HG03565 (cell line): ENCODE measurements around the gene EPB41L4B.
"Not testable (repeated sequence)": the region's sequence is repeated elsewhere in the genome, so short reads cannot be mapped to it uniquely, and the experiment has no call there.

ENCODE experiments used
- ATAC-seq: cut with Tn5 transposase; IDR thresholded peaks from one replicate; pipeline ENCODE4 v1.9.1; 2021; ENCODE audit warnings: mild to moderate bottlenecking, moderate library complexity; ENCODE audit not compliant: unreplicated experiment

EPB41L4B gene

DNA sequence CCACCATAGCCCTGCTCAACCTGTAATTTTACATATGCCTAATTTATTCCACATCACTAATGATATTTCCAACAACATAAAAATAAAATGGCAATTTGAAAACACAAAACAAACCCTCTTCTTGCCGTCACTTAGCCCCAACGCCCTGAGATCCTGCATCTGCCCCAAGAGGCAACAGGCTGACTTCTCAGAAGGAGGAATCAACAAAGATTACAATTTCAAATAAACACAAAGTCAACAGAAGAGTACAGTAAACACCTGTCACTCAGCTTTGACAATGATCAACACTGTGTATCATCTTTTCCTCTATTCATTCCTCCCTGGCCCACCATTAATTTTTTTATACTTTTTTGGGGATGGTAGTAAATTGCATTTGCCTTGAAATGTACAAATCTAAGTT is 19.8 kb downstream of the EPB41L4B start:
- ATAC-seq, result no peak

DNA sequence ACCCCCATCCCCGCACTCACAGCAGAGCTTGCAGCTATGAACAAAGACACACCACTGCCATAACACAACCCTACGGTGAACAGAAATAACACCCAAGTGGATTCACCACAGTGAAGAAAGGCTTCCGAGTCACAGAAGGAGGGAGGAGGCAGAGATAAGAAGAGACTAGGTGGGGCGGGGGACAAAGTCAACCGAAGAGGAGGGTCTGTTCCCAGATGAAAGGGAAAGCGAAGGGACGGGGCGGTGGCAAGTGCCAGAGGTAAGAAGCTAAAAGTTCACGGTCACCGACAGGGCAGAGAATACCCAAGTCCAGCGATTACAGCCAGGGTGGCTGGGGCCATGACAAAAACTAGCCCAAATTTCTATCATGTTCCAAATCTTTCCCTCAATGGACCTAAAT is 21.0 kb downstream of the EPB41L4B start:
- no peak for ATAC-seq

DNA sequence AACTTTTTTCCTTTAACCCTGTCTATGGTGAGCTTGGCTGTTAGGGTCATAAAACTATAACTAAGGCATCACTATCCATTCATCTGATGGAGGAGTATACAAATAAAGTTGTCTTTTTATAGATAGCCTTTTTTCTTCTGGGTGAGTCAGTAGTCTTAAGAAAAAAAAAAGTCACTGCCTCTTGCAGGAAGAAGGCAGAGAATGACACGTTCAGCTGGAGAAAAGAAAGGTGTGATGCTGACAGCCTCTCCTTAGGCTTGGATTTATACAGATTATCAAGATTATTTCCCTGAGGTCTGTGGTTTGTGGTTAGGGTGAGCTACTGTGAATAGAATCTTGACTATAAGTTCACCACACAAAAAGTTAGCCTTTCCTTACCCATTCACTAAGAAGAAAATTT is 23.0 kb downstream of the EPB41L4B start:
- ATAC-seq, result no peak

- ATAC-seq, result no peak
These were observed 25.4 kb downstream of the EPB41L4B start for GRCh38 chr9:109295221-109296130.

DNA sequence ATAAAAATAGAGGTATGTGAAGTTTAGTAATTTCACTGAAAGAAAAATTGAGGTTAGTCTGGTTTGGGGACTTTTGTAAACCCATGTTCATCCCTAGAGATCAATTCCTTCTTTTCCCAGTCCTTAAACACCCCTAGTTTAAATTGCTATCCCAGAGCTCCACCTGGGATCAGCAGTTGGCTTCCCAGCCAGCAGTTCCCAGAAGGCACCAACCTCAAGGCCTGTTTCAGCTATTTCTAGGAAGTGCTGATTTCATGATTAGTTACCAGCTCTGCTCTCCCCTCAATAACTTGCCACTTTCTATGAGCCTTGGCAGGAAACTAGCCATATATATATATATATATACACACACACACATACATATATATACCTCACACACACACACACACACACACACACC is 30.5 kb downstream of the EPB41L4B start:
- no peak for ATAC-seq

- ATAC-seq, result no peak
These were observed 30.9 kb downstream of the EPB41L4B start for GRCh38 chr9:109289931-109290330.

DNA sequence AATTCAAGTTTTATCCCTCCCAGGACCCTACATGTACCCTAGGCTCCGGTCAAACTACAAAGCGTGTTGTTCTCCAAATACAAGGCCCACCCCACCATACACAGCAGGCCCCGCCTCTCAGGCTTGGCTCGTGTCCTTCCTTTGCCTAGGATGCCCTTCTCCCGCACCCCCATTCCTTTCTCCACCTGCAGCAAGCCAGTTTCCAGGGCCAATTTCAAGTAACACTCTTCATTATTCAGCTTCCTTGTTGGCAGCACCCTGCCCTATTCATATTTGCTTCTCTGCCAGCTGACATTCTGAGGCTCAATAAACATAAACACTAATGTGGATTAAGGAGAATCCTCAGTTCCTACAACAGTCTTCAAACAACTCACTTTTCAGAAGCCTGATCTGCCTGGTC is 31.7 kb downstream of the EPB41L4B start:
- ATAC-seq, result no peak

- ATAC-seq, result no peak
These were observed 33.9 kb downstream of the EPB41L4B start for GRCh38 chr9:109286981-109287380.

DNA sequence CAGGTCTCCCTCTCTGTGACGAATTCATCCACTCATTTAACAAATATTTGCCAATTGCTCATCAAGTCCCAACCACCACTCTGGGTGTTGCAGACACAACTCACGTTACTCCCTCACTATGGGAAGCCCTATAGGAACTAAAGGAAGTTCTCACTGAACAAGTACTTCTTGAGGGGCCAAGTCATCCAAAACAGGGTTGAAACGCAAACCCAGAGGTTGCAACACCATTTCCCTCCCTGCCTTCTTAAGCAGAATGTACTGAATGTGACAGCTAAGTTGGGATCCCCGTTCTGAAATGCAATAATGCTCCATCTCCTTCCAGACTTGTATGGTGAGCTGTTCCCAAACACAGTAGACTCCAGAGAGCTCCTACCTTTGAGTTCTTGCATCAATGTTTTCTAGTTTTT is 34.3 kb downstream of the EPB41L4B start:
- no peak for ATAC-seq

GRCh38 chr9:109283672-109284071 is 37.2 kb downstream of the EPB41L4B start:
- not testable (repeated sequence) for ATAC-seq

- no peak for ATAC-seq
These were observed 37.8 kb downstream of the EPB41L4B start for GRCh38 chr9:109283012-109283411.

- no peak for ATAC-seq
These were observed 38.6 kb downstream of the EPB41L4B start for GRCh38 chr9:109282302-109282701.

GRCh38 chr9:109281518-109281917 is 39.3 kb downstream of the EPB41L4B start:
- ATAC-seq, result no peak

DNA sequence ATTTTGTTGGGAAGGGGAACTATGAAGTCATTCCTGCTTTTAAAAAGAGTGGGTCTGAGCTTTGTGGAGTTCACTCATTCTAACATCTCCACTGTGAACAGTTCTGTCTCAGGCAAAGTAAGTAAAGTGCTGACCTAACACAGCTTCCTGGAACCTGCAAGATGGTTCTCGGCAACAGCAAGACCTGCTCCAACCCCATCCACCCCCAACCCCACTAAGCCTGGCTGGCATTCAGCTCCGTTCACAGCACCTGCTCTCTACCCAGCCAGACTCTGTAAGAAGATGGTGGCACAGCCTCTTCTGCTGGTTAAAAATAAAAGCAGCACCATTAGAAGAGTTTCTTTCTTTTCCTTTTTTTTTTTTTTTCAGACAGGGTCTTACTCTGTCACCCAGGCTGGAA is 42.0 kb downstream of the EPB41L4B start:
- ATAC-seq, result no peak

DNA sequence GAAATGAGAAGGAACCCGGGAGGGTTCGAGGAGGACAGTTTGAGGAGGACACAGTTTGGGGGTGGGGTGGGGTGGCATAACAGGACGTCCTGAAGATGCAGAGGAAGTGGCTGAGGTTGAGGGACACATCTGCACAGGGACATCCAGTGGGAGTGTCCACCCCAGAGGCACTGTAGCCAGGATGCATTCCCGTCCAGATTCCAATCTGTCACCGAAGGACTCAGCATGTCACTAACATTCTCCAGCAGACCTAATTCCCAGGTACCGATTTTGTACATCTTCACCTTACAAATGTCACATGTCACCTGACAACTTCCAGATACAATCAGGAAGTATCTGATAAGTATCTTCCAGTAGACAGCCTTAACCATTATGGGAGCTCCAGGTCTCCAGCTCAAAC is 42.6 kb downstream of the EPB41L4B start:
- ATAC-seq, result no peak

DNA sequence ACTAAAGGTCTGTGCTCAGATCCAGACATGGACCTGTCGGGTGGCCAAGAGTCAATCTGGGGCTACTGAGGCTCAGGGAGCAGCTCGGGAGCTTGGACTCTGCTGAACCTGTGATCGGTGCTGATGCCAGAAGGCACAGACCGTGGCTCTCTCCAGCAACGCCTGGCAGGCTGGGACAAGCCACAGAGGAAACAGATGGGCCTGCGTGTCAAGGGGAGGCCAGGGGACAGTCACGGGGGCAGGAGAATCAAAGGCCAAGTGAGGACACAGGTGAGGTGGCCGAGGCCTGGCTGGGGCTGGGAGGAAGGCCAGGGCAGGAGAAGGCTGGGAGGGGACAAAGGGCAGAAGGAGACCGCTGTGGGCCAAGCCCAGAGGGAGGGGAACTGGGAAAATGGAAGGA is 43.4 kb downstream of the EPB41L4B start:
- ATAC-seq, result no peak

GRCh38 chr9:109276469-109277440 is 44.1 kb downstream of the EPB41L4B start:
- ATAC-seq, result no peak

DNA sequence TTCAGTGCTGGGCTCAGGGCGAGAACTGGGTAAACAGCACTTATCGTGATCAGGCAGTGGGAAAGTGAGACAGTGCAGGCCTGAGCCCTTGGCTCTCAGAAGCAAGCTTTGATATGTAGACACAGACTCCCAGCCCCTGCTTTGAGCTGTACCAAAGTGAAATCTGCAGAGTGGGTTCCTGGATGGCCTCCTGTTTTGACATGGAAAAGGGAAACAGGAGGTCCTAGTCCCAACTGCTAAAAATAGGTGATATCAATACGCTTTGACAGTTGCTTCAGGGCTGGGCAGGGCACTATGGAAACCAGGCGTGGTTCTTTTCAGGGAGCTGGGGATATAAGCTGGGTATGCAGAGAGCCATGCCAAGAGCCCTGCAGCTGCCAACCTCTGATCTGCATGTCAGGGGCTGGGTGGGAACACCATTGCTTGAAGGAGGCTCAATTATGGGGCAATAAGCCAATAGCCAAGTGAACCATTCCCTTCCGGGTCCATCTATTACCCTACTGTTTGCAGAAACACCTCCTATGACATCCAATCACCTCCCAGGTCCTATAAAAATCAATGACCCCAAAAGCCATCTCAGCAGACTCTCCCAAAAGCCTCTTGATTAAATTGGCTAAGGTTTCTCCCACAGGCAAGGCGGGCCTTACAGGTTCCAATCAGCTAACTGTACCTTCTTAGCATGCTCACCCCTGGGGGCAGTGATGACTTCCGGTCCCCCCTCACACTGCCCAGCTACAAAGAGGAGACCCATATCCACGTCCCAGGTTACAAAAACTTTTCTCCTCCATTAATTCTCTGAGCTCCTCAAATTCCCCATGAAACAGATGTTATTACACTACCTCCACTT is 45.8 kb downstream of the EPB41L4B start:
- ATAC-seq, result no peak

DNA sequence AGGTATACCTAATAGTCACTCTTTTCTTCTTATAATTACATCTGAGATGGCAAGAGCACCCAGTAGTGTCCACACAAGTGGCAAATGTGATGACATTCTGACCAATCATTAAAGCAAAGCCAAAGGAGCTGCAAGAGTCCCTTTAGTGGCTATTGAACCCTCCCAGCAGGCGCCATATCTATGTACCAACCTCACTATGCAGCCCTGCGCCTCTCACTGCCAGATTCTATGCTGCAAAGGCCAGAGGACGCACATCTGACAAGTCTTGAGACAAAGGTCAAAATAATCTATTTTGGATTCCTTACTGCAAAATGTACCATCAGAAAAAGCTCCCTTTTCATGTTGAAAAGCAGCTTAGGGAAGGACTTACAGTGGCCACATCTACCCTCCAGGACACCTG is 47.0 kb downstream of the EPB41L4B start:
- no peak for ATAC-seq

- no peak for ATAC-seq
These were observed 48.1 kb downstream of the EPB41L4B start for GRCh38 chr9:109272745-109273144.

DNA sequence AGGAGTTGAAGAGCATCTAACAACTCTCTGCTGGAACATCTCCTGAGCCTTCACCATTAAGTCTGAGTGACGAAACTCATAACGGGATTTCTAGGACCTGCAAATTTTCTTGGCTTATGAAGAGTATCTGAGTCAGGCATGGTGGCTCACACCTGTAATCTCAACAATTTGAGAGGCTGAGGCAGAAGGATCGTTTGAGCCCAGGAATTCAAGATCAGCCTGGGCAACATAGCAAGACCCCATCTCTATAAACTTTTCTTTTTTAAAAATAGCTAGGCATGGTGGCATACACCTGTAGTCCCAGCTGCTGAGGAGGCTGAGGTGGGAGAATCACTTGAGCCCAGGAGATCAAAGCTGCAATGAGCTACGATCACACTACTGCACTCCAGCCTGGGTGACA is 48.8 kb downstream of the EPB41L4B start:
- no peak for ATAC-seq
